WTC11 (cell line): ENCODE measurements around the gene TMCC1.
"Not testable (repeated sequence)": the region's sequence is repeated elsewhere in the genome, so short reads cannot be mapped to it uniquely, and the experiment has no call there.

Experiments
- CTCF ChIP-seq: fragments of 200-600 bp; IDR thresholded peaks from 2 replicates; pipeline ENCODE4 v1.8.0; 2022; ENCODE audit warnings: antibody characterized with exemption
- PREB ChIP-seq: sonication (generic); formaldehyde crosslinking; IDR thresholded peaks from 2 replicates; pipeline ENCODE4 v1.8.1; 2022; ENCODE audit warnings: mild to moderate bottlenecking, missing genetic modification reagents, moderate library complexity, borderline replicate concordance
- ZNF138 ChIP-seq: sonication (generic); formaldehyde crosslinking; conservative IDR thresholded peaks from 2 replicates; pipeline ENCODE4 v1.8.1; 2022; ENCODE audit warnings: mild to moderate bottlenecking, moderate library complexity, missing genetic modification reagents
- ZNF425 ChIP-seq: fragments of 250-450 bp; sonication (Bioruptor Pico); conservative IDR thresholded peaks from 2 replicates; pipeline ENCODE4 v1.9.0; 2021; ENCODE audit warnings: mild to moderate bottlenecking
- ZSCAN18 ChIP-seq: fragments of 250-450 bp; sonication (Bioruptor Pico); IDR thresholded peaks from 2 replicates; pipeline ENCODE4 v2.1.2; 2022; ENCODE audit warnings: mild to moderate bottlenecking, moderate library complexity

- not testable (repeated sequence) for TF ChIP-seq CTCF; ZNF138 (CRISPR knock-in tag); PREB (CRISPR knock-in tag); ZSCAN18 (CRISPR knock-in tag); ZNF425 (CRISPR knock-in tag)
Measured at GRCh38 chr3:129640985-129641384, 252.5 kb downstream of the TMCC1 start.
